Kidney (tissue), 22 donors: ENCODE results near the gene CPN2. TPM values are rescaled to one million over a fixed set of nuclear protein-coding genes. Genes with fewer than 3 reads are reported as not detected.

ENCODE experiments used
- DNase-seq, 5 donors: peaks; one replicate each; pipeline ENCODE4 v3.0.0-alpha.2; 2013 to 2020
- FAIRE-seq: peaks from 2 replicates; lab custom pipeline; 2012; peaks lifted over from hg19 to GRCh38; lab: Jason Lieb, UNC
- H3K27ac ChIP-seq, 2 donors: one replicate each; pipeline ENCODE4 v1.7.0; 2013; ENCODE audit warnings: low read depth in 2 of 2, low read length in 2 of 2, inconsistent platforms in 1 of 2
- H3K27me3 ChIP-seq: one replicate; pipeline ENCODE4 v1.7.1; 2013; ENCODE audit warnings: low read length, inconsistent platforms; ENCODE audit not compliant: control insufficient read depth, insufficient read depth
- H3K36me3 ChIP-seq, 3 donors: one replicate each; pipeline versions ENCODE4 v1.7.0 to v1.7.1; 2013; ENCODE audit warnings: low read length in 3 of 3, control low read depth in 1 of 3, inconsistent platforms in 1 of 3; ENCODE audit not compliant: insufficient read depth in 3 of 3, control insufficient read depth in 2 of 3
- H3K4me1 ChIP-seq, 3 donors: one replicate each; pipeline versions ENCODE4 v1.7.0 to v1.7.1; 2013; ENCODE audit warnings: low read length in 3 of 3, inconsistent platforms in 1 of 3, low read depth in 1 of 3; ENCODE audit not compliant: control insufficient read depth in 2 of 3, insufficient read depth in 2 of 3
- H3K4me3 ChIP-seq, 3 donors: one replicate each; pipeline versions ENCODE4 v1.7.0 to v1.8.1; 2013; ENCODE audit warnings: low read length in 3 of 3, control low read depth in 1 of 3, inconsistent platforms in 1 of 3
- H3K9ac ChIP-seq, 3 donors: one replicate each; pipeline versions ENCODE4 v1.7.0 to v1.7.1; 2013; ENCODE audit warnings: low read length in 3 of 3, control low read depth in 1 of 3, inconsistent platforms in 1 of 3
- H3K9me3 ChIP-seq, 3 donors: one replicate each; pipeline versions ENCODE4 v1.7.0 to v1.7.1; 2013; ENCODE audit warnings: low read length in 3 of 3, control low read depth in 1 of 3, inconsistent platforms in 1 of 3; ENCODE audit not compliant: control insufficient read depth in 2 of 3, insufficient read depth in 1 of 3
- intact Hi-C: fragments of 100-400 bp; cut with DNase I; formaldehyde crosslinking; loops from one replicate; pipeline ENCODE4 v1.11.1; 2022
- long read RNA-seq, 10 donors: library from polyadenylated mRNA in 1 of 10; unstranded in 1 of 10; transcript quantifications; one replicate each; pipeline ENCODE4 v2.0.0 and lab custom pipeline, GENCODE V29; 2021 to 2026
- polyA plus RNA-seq: library from polyadenylated mRNA; stranded (reverse); fragments of 350-450 nt; fragmentation: Illumina TruSeq; extraction: RNeasy Lipid Tissue Mini Kit (QIAGEN cat#74804); gene quantifications from one replicate; pipeline ENCODE4 v1.2.3, GENCODE V29; 2014; ENCODE audit warnings: low read depth, low replicate concordance; ENCODE audit not compliant: insufficient read depth
- total RNA-seq: library from RNA; stranded (reverse); fragmentation: NEBNext Ultra II Directional; extraction: Animal tissue kit (Norgen Biotek cat#: 25700); gene quantifications from one replicate; pipeline ENCODE4 v1.2.1, GENCODE V29; 2021
- TF ChIP-seq, protein P1 (sequence below): IDR thresholded peaks from 3 replicates; pipeline ENCODE4 v1.5.1; 2012; ENCODE audit warnings: mild to moderate bottlenecking, moderate library complexity, borderline replicate concordance; ENCODE audit not compliant: insufficient read depth; ENCODE audit errors: extremely low read depth
- donor health status: control.
- donor health status: control.
- donor health status: control.
- donor health status: control.
- donor health status: control.
- donor health status: DM: yes; HTN: yes; CAD: no.
- donor health status: Normal renal cell carcinoma (clear cell type).

CPN2 gene, protein sequence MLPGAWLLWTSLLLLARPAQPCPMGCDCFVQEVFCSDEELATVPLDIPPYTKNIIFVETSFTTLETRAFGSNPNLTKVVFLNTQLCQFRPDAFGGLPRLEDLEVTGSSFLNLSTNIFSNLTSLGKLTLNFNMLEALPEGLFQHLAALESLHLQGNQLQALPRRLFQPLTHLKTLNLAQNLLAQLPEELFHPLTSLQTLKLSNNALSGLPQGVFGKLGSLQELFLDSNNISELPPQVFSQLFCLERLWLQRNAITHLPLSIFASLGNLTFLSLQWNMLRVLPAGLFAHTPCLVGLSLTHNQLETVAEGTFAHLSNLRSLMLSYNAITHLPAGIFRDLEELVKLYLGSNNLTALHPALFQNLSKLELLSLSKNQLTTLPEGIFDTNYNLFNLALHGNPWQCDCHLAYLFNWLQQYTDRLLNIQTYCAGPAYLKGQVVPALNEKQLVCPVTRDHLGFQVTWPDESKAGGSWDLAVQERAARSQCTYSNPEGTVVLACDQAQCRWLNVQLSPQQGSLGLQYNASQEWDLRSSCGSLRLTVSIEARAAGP
- total RNA-seq, result 0.72 TPM
- polyA plus RNA-seq, result 15.8 TPM
- long read RNA-seq, donor 1, result 0 reads
- long read RNA-seq, donor 2, result 0 reads
- long read RNA-seq, donor 3, result 0 reads
- long read RNA-seq, donor 4, result 0 reads
- long read RNA-seq, donor 5, result 0 reads
- long read RNA-seq, donor 6, partial matches to known transcripts, result 0 of 1 reads
- long read RNA-seq, donor 6, other reads (novel, unspliced or antisense), result 0 of 1 reads
- long read RNA-seq, donor 7, result 0 reads
- long read RNA-seq, donor 8, result 0 reads
- long read RNA-seq, donor 9, result 0 reads
- long read RNA-seq, donor 10, result 0 reads

DNA sequence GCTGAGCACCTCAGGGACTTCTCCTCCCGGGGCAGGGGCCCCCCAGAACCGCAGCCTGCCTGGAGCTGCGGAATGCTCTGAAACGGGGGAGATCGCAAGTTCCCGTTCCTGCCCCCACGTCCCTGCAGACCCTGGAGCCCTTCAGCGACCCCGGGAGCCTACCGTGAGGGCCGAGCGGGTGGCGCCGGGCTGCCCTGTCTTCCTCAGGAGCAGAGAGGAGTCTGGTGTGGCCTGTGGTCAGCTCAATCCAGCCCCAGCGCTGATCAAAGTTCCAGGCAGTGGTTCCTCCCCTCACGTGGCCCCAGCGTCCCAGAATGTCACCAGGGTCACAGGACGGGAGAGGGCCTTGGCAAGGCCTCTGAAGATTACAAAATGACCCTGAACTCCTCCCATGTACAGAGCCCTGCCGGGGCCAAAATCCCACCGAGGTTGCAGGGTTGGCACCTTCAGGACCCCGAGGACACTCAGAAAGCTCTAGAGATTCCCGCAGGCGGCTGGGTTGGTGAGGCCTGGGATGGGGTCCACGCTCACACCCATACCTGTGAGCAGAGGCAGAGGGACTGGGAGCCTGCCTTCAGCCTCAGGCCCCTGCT is at the start of gene CPN2:
Gene CPN2 (minus strand): TSS at position 249 of the 593 bp plus-strand sequence. CDS start 8,626 bp downstream, outside the sequence.
- peak within 1 kb of the TSS in 1 of 3 donors; percentile 33 for H3K4me3 ChIP-seq
- no peaks in the 10 kb centered on the region for H3K36me3 ChIP-seq
- no peaks in the 10 kb centered on the region for H3K9me3 ChIP-seq
- H3K4me1 ChIP-seq, result no peaks in the 10 kb centered on the region
- FAIRE-seq, result no peak
- peak in 1 of 5 donors; percentile 42 for DNase-seq
- H3K27me3 ChIP-seq, result no peaks in the 10 kb centered on the region
- no peak within 1 kb of the TSS for H3K9ac ChIP-seq
- H3K27ac ChIP-seq, result no peak within 1 kb of the TSS
- TF ChIP-seq, protein P1, sequence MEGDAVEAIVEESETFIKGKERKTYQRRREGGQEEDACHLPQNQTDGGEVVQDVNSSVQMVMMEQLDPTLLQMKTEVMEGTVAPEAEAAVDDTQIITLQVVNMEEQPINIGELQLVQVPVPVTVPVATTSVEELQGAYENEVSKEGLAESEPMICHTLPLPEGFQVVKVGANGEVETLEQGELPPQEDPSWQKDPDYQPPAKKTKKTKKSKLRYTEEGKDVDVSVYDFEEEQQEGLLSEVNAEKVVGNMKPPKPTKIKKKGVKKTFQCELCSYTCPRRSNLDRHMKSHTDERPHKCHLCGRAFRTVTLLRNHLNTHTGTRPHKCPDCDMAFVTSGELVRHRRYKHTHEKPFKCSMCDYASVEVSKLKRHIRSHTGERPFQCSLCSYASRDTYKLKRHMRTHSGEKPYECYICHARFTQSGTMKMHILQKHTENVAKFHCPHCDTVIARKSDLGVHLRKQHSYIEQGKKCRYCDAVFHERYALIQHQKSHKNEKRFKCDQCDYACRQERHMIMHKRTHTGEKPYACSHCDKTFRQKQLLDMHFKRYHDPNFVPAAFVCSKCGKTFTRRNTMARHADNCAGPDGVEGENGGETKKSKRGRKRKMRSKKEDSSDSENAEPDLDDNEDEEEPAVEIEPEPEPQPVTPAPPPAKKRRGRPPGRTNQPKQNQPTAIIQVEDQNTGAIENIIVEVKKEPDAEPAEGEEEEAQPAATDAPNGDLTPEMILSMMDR, result no peak
- intact Hi-C loops, result no loop called here

DNA sequence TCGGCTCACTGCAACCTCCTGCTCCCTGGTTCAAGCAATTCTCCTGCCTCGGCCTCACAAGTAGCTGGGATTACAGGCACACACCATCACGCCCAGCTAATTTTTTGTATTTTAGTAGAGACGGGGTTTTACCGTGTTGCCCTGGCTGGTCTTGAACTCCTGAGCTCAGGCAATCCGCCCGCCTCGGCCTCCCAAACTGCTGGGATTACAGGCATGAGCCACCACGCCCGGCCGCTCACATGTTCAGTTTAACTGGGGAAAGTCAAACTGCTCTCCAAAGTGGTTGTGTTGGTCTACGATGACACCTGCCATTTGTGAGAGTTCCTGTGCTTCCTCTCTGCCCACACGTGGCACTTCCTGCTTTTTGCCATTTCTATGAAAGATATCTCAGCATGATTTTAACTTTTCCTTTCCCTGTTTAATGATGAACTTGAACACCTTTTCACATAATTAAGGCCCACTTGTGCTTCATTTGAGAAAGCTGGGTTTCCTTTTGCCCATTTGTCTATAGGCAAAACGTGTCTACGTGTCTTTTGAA is 48.8 kb upstream of the CPN2 start:
- peaks cover 0 to 8% (median 0%) of the 10 kb centered on the region in 3 donors for H3K36me3 ChIP-seq
- no peak overlapping the region for H3K4me3 ChIP-seq
- peaks cover 8% of the 10 kb centered on the region for H3K27me3 ChIP-seq
- peaks cover 0 to 6% (median 0%) of the 10 kb centered on the region in 3 donors for H3K4me1 ChIP-seq
- TF ChIP-seq, protein P1, result no peak
- H3K9ac ChIP-seq, result no peak overlapping the region
- FAIRE-seq (no peak), DNase-seq (no peak)
- no peak overlapping the region for H3K27ac ChIP-seq
- H3K9me3 ChIP-seq, result no peaks in the 10 kb centered on the region
- intact Hi-C loops, result loop anchor here (10.0 kb wide), 1 partner anchor 55 kb away; no protein-coding TSS in a partner anchor

DNA sequence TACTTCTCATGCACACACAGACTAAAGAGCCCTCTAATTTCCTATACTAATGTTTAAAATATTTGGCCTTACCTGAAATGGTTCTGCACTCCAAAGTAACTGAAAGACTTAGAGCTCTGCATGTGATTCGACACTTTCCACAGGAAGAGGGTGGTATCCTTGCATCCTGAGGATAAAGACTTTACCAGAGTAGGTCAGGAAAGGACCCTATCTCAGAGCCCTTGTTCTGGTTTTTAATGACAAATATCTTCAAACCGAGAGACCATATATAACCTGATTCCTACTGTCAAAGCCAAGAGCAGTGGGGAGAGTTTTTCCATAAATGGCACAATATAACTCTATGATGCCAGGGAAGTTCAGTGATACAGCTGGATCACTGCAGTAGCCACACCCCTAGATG is 48.0 kb upstream of the CPN2 start, which contains the start of gene GP5:
Gene GP5 (minus strand): TSS at position 101 of the 400 bp plus-strand sequence. CDS start 984 bp downstream, outside the sequence.
- Histone ChIP-seq H3K9ac (no peak within 1 kb of the TSS), H3K4me3 (peak within 1 kb of the TSS in 2 of 3 donors; percentile 4 to 15), H3K27ac (no peak within 1 kb of the TSS), H3K27me3 (peaks cover 8% of the 10 kb centered on the region), H3K4me1 (peaks cover 0 to 9% (median 0%) of the 10 kb centered on the region in 3 donors), H3K9me3 (no peaks in the 10 kb centered on the region), H3K36me3 (peaks cover 0 to 6% (median 0%) of the 10 kb centered on the region in 3 donors)
- intact Hi-C loops, result loop anchor here (10.0 kb wide), 1 partner anchor 54 kb away; no protein-coding TSS in a partner anchor
- no peak for DNase-seq
- FAIRE-seq, result no peak
- TF ChIP-seq, protein P1, result no peak
